Measurements from ENCODE around the gene TMEM119.

DNA sequence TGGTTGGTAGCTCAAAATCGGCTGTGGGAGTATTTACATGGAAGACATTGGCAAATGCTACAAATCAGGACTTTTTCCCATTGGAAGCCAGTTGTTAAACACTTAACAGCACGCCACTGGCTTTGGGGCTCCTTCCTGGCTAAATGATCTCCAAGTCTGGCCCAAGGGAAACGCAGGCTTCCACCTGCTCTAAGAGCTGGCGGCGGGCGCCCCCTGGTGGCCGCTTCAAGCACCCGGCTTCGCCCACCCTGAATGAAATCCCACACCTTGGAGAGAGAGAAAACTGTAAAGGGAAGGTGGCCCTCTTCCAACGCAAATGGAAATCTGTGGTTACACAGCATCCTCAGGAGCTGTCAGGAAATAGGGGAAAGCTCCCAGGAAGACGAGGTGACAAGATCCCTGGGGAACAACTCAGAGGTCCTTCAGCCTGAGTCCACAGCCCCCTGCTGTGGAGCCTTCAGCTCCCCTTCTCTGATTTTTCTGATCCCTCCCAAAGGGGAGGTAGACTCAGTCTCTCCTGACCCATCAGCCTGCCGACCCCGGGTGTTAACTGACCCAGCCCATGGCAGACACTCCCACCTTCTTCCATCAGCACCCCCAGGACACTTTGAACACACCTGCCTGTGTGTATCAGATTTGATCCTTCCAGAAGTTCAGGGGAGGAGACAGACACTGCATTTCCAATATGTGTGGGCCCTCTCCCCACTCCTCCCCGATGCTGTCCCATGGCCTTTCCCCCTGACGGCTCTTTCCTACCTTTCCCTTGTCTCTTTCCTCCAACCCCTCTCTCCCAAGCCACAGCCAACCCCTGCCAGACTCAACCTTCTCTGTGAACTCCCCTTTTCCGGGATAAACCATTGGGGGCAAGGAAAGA lies 20.4 kb upstream of the TMEM119 start:
- no peak for TF ChIP-seq POLR2AphosphoS5 (IDR thresholded peaks at IDR 0.05)
- no peak for TF ChIP-seq POLR2A (IDR thresholded peaks at IDR 0.05)
- TF ChIP-seq, protein P1, sequence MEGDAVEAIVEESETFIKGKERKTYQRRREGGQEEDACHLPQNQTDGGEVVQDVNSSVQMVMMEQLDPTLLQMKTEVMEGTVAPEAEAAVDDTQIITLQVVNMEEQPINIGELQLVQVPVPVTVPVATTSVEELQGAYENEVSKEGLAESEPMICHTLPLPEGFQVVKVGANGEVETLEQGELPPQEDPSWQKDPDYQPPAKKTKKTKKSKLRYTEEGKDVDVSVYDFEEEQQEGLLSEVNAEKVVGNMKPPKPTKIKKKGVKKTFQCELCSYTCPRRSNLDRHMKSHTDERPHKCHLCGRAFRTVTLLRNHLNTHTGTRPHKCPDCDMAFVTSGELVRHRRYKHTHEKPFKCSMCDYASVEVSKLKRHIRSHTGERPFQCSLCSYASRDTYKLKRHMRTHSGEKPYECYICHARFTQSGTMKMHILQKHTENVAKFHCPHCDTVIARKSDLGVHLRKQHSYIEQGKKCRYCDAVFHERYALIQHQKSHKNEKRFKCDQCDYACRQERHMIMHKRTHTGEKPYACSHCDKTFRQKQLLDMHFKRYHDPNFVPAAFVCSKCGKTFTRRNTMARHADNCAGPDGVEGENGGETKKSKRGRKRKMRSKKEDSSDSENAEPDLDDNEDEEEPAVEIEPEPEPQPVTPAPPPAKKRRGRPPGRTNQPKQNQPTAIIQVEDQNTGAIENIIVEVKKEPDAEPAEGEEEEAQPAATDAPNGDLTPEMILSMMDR (IDR thresholded peaks at IDR 0.05): peak in 3 of 4 experiments; percentile 90 to 96 (median 96)
